DMS114 treated with DMSO at 0.1 percent for 48 hours (cell line): ENCODE measurements around the gene BCAS2.

Experiments
- DNase-seq: peaks from one replicate; lab custom pipeline; 2025; ENCODE audit not compliant: unreplicated experiment; lab: John Stamatoyannopoulos, UW

The BCAS2 gene

DNA sequence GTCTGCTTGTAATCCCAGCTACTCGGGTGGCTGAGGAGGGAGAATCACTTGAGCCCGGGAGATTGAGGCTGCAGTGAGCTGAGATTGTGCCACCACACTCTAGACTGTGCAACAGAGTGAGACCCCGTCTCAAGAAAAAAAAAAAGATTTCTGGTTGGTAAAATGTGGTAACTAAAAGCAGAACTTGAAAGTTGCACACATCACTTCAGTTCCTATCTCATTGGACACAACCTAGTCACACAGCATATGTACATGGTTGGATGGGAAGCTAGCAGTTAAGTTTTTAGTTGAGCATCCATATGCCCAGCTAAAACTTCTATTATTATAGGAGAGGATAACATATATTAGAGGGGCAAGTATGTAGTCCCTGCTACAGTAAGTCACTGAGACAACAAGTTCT lies 22.1 kb downstream of the BCAS2 start:
- DNase-seq = no peak

- DNase-seq = no peak
These were observed 22.9 kb downstream of the BCAS2 start for GRCh38 chr1:114558544-114558943.

- no peak for DNase-seq
These were observed 26.8 kb downstream of the BCAS2 start for GRCh38 chr1:114554577-114554976.

GRCh38 chr1:114552106-114552639 lies 29.2 kb downstream of the BCAS2 start:
- DNase-seq = no peak

GRCh38 chr1:114551400-114551799 lies 30.0 kb downstream of the BCAS2 start:
- DNase-seq = no peak

GRCh38 chr1:114550336-114550735 lies 31.1 kb downstream of the BCAS2 start:
- no peak for DNase-seq

DNA sequence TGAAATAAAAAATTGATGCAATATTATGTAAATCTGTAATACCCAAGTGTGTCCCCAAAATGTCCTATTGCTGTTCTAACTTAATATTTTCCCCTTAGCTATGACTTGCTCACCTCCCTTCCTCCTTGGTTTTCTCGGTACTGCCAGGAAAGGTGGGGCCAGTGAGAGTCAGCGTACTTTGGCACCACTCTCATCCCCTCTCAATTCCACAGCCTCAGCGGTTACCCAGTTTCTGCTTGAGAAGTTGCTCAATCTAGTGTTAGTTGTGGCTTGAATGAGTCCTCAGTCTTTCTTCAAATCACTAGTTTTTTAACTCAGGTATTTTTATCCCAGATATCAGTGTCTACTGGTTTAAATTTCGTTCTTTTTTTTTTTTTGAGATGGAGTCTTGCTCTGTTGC lies 32.3 kb downstream of the BCAS2 start:
- DNase-seq = no peak

- DNase-seq = no peak
These were observed 34.3 kb downstream of the BCAS2 start for GRCh38 chr1:114547076-114547475.

DNA sequence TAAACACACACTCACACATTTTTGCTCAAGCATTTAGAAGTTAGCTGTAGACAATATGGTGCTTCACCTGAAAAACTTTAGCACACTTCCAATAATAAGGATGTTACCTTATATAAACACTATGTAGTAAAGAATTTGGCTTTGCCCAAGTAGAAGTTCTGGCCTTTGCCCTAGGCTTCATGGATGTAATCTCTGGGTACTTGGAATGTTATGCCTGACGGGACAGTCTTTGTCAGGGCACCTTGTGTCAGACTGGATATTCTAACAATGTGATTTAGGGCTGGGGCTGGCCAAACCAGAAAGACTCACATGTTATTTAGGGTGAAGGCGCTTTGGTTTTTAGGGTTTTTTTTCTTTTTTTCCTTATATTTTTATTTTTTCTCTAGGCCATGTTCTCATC lies 35.6 kb downstream of the BCAS2 start:
- DNase-seq = no peak

- DNase-seq = no peak
These were observed 36.1 kb downstream of the BCAS2 start for GRCh38 chr1:114545315-114545714.

GRCh38 chr1:114540821-114541220 lies 40.6 kb downstream of the BCAS2 start:
- DNase-seq = no peak

DNA sequence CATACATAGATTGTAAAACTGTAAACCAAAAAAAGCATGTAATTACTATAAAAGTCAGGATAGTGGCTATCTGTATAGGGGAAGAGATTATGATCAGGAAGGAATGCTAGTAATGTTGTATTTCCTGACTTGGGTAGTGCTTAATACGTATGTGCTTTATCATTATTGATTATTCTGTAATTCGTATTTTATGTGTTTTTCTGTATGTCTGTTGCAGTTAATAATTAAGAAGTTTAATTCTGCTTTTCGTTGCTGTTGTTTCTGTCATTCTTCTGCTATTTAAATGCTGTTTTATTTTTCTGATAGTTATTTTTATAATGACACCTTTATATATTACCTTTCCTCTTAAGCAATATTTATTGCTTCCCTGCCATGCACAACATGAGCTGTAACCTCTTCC lies 41.1 kb downstream of the BCAS2 start:
- no peak for DNase-seq

DNA sequence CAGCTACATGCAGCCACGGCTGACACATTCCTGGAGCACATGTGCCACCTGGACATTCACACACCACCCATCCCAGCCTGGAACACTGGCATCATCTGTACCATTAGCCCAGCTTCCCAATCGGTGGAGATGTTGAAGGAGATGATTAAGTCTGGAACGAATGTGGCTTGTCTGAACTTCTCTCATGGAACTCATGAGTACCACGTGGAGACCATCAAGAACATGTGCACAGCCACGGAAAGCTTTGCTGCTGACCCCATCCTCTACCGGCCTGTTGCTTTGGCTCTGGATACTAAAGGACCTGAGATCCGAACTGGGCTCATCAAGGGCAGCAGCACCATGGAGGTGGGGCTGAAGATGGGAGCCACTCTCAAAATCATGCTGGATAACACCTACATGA lies 45.4 kb downstream of the BCAS2 start:
- DNase-seq = no peak

GRCh38 chr1:114535401-114535800 lies 46.0 kb downstream of the BCAS2 start:
- no peak for DNase-seq

- no peak for DNase-seq
These were observed 50.3 kb downstream of the BCAS2 start for GRCh38 chr1:114531094-114531493.

GRCh38 chr1:114530224-114530623 lies 51.2 kb downstream of the BCAS2 start:
- no peak for DNase-seq

- DNase-seq = no peak
These were observed 56.5 kb downstream of the BCAS2 start for GRCh38 chr1:114524944-114525343.

- DNase-seq = no peak
These were observed 59.2 kb downstream of the BCAS2 start for GRCh38 chr1:114522264-114522575.

DNA sequence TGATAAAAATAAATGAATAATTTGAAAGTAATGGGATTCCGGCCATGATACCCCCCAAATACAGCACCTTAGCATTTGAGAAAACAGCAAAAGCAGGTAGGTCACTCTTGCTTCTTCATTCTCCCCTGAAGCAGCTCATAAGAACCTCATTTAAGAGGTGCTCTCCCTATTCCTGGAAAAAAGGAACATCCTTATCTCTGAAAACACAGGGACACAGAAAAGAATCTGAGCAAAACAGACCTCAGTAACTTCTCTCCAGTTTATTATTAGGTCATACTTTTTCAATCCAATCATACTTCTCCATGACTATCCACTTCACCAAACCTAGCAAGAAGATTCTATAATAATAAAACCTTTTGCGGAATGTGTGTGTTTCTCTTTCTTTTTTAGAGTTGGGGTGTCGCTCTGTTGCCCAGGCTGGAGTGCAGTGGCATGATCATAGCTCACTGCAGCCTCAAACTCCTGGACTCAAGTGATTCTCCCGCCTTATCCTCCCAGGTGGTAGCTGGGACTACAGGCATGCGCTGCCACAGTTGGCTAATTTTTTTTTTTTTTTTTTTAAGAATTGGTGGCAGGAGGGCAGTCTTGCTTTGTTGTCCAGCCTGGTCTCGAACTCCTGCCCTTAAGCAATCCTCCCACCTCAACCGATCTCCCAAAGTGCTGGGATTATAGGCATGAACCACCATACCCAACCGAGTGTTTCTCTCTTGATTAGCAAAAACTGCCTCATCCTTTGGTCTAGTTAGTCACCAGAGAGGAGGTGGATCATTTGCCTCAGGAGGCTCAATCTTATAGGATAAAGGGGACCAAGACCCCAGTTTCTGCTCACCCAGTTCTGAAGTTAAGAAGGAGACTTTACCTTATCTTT lies 59.8 kb downstream of the BCAS2 start:
- no peak for DNase-seq
